ENCODE data around the gene MINDY1.

MINDY1 gene

GRCh38 chr1:151006327-151007052 is at the start of gene MINDY1:
TSS of gene MINDY1 (minus strand) at chr1:151006902. CDS start at chr1:151002617, 4,285 bp downstream.
- DNase-seq, result peak; percentile 53

GRCh38 chr1:151056149-151056548 is 49.4 kb upstream of the MINDY1 start:
- DNase-seq, result peak; percentile 76

GRCh38 chr1:151055581-151055980 is 48.9 kb upstream of the MINDY1 start:
- no peak for DNase-seq

- DNase-seq, result no peak
Observed at GRCh38 chr1:151054971-151055547, 48.4 kb upstream of the MINDY1 start.

GRCh38 chr1:151051356-151052009 is 44.8 kb upstream of the MINDY1 start:
- no peak for DNase-seq

GRCh38 chr1:151050051-151050688 is 43.5 kb upstream of the MINDY1 start:
- DNase-seq, result no peak

GRCh38 chr1:151049458-151049857 is 42.8 kb upstream of the MINDY1 start:
- peak; percentile 26 for DNase-seq

- no peak for DNase-seq
Observed at GRCh38 chr1:151048645-151049032, 41.9 kb upstream of the MINDY1 start.

GRCh38 chr1:151047925-151048644 is 41.4 kb upstream of the MINDY1 start:
- peak; percentile 70 for DNase-seq

- peak; percentile 70 for DNase-seq
Observed at GRCh38 chr1:151047591-151047924, 40.9 kb upstream of the MINDY1 start, which contains the start of gene C1orf56. TSS of gene C1orf56 (plus strand) at chr1:151047751. CDS start at chr1:151047848, 97 bp downstream.

- peak; percentile 31 for DNase-seq
Observed at GRCh38 chr1:151043163-151043562, 36.5 kb upstream of the MINDY1 start.

- no peak for DNase-seq
Observed at GRCh38 chr1:151039521-151039920, 32.8 kb upstream of the MINDY1 start.

- DNase-seq, result no peak
Observed at GRCh38 chr1:151037032-151037431, 30.3 kb upstream of the MINDY1 start.

- DNase-seq, result no peak
Observed at GRCh38 chr1:151036356-151036755, 29.7 kb upstream of the MINDY1 start, which contains the start of gene BNIPL. TSS of gene BNIPL (plus strand) at chr1:151036586. CDS start at chr1:151036726, 140 bp downstream.

GRCh38 chr1:151035167-151035566 is 28.5 kb upstream of the MINDY1 start:
- DNase-seq, result no peak

- no peak for DNase-seq
Observed at GRCh38 chr1:151032164-151032563, 25.5 kb upstream of the MINDY1 start.

- no peak for DNase-seq
Observed at GRCh38 chr1:151026460-151026859, 19.8 kb upstream of the MINDY1 start.

- DNase-seq, result peak; percentile 91
Observed at GRCh38 chr1:151024540-151025146, 17.9 kb upstream of the MINDY1 start.

GRCh38 chr1:151013518-151013917 is 6.8 kb upstream of the MINDY1 start:
- no peak for DNase-seq

- no peak for DNase-seq
Observed at GRCh38 chr1:151012684-151013471, 6.2 kb upstream of the MINDY1 start.

- DNase-seq, result no peak
Observed at GRCh38 chr1:151011154-151011850, 4.6 kb upstream of the MINDY1 start.
